CD4-positive, alpha-beta T cell treated with Interleukin-17A for 1 hour (primary cell): Measurements from ENCODE around the gene CDC42EP1.
A peak's percentile ranks its signal among the peaks of the same experiment; 100 is the strongest.
"Not testable (repeated sequence)": the region's sequence is repeated elsewhere in the genome, so short reads cannot be mapped to it uniquely, and the experiment has no call there.

ENCODE experiments used
- DNase-seq: peaks from one replicate; pipeline ENCODE4 v3.0.0-alpha.2; 2020

Gene CDC42EP1

GRCh38 chr22:37534445-37534844 lies 25.8 kb upstream of the CDC42EP1 start:
- DNase-seq = no peak

- DNase-seq = no peak
These were observed 25.1 kb upstream of the CDC42EP1 start for GRCh38 chr22:37535159-37535558.

GRCh38 chr22:37538590-37539357 lies 21.5 kb upstream of the CDC42EP1 start:
- peak; percentile 92 for DNase-seq

GRCh38 chr22:37539790-37540189 lies 20.5 kb upstream of the CDC42EP1 start:
- not testable (repeated sequence) for DNase-seq

- DNase-seq = not testable (repeated sequence)
These were observed 17.9 kb upstream of the CDC42EP1 start for GRCh38 chr22:37542416-37542815.

GRCh38 chr22:37542959-37543358 lies 17.3 kb upstream of the CDC42EP1 start:
- no peak for DNase-seq

GRCh38 chr22:37544955-37545702 lies 15.2 kb upstream of the CDC42EP1 start:
- peak; percentile 54 for DNase-seq

GRCh38 chr22:37545703-37546436 lies 14.4 kb upstream of the CDC42EP1 start:
- DNase-seq = no peak

- DNase-seq = no peak
These were observed 13.6 kb upstream of the CDC42EP1 start for GRCh38 chr22:37546437-37547250.

- no peak for DNase-seq
These were observed 13.0 kb upstream of the CDC42EP1 start for GRCh38 chr22:37547251-37547741.

GRCh38 chr22:37549704-37550059 lies 10.6 kb upstream of the CDC42EP1 start:
- no peak for DNase-seq

- DNase-seq = not testable (repeated sequence)
These were observed 9.4 kb upstream of the CDC42EP1 start for GRCh38 chr22:37550921-37551320.

- no peak for DNase-seq
These were observed 8.3 kb upstream of the CDC42EP1 start for GRCh38 chr22:37551981-37552380.

- DNase-seq = no peak
These were observed 7.6 kb upstream of the CDC42EP1 start for GRCh38 chr22:37552524-37553163.

- DNase-seq = no peak
These were observed 6.6 kb upstream of the CDC42EP1 start for GRCh38 chr22:37553725-37554124.

GRCh38 chr22:37555029-37555428 lies 5.3 kb upstream of the CDC42EP1 start:
- DNase-seq = no peak

GRCh38 chr22:37556710-37557109 lies 3.6 kb upstream of the CDC42EP1 start:
- DNase-seq = no peak

GRCh38 chr22:37557321-37558001 lies 2.8 kb upstream of the CDC42EP1 start:
- DNase-seq = no peak

- no peak for DNase-seq
These were observed 1.5 kb upstream of the CDC42EP1 start for GRCh38 chr22:37558815-37559214.

GRCh38 chr22:37559521-37559900 lies 769 bp upstream of the CDC42EP1 start:
- no peak for DNase-seq

- no peak for DNase-seq
These were observed 430 bp downstream of the CDC42EP1 start for GRCh38 chr22:37560608-37561211.
